ENCODE data around the gene ZBED4. TPM values are rescaled to one million over a fixed set of nuclear protein-coding genes. Genes with fewer than 3 reads are reported as not detected.

ZBED4 gene
- total and polyA plus RNA-seq, 2 of the 13 experiments (the other 11 are each of a cell fraction or from before 2014, with no cell fraction given), result 5.4 to 9.6 TPM

DNA sequence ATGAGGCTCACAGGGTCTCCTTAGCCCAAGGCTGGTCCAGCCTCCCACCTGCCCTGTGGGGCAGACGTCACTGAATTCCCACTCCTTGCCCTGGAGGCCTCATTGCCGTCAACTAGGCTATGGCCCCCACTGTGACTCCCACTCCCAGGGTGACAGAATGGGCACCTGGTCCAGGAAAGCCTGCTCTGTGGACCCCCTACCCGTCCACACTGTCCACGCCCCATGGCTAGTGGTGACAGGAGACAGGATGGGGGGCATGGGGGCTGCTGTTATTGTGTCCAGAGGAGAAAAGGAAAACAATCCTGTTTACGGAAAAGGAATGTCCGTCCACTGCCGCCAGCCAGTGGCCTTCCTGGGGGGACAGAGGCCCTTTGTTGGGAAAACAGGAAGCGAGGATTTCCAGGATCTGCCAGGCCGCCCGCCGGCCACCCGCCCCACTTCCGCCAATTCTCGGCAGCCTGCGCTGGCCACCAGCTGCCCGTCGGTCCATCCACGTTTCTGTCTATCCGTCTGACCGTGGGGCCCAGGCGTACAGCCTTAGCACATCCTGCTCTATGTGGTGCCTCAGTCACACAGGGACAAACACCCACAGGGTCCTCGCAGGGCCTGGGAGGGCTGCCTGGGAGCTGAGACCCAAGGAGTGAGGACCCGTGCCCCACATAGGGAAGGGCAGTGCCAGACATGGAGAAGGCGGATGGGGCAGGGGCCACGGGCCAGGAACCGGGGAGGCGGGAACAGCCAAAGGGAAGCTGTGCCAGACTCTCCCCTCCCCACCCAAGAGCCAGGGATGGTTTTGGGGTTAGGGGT lies 84.3 kb downstream of the ZBED4 start (continued):
- no peak for TF ChIP-seq ZFP1 (CRISPR knock-in tag; IDR thresholded peaks at IDR 0.05)
- TF ChIP-seq, protein P1, sequence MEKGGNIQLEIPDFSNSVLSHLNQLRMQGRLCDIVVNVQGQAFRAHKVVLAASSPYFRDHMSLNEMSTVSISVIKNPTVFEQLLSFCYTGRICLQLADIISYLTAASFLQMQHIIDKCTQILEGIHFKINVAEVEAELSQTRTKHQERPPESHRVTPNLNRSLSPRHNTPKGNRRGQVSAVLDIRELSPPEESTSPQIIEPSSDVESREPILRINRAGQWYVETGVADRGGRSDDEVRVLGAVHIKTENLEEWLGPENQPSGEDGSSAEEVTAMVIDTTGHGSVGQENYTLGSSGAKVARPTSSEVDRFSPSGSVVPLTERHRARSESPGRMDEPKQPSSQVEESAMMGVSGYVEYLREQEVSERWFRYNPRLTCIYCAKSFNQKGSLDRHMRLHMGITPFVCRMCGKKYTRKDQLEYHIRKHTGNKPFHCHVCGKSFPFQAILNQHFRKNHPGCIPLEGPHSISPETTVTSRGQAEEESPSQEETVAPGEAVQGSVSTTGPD (CRISPR knock-in tag; IDR thresholded peaks at IDR 0.05), result peak; percentile 68; the same call in 1 of the 2 replicates
- no peak for TF ChIP-seq NFRKB (IDR thresholded peaks at IDR 0.05)
- no peak for TF ChIP-seq ZNF253 (CRISPR knock-in tag; IDR thresholded peaks at IDR 0.05; ENCODE audit: borderline replicate concordance)
- no peak for TF ChIP-seq CAMTA2 (CRISPR knock-in tag; IDR thresholded peaks at IDR 0.05; ENCODE audit: borderline replicate concordance)
- TF ChIP-seq ZNF724P (CRISPR knock-in tag; IDR thresholded peaks at IDR 0.05; ENCODE audit: borderline replicate concordance), result 0 out of 2 replicates have a peak, but pooled peaks have one; percentile 21
- TF ChIP-seq, protein P2, sequence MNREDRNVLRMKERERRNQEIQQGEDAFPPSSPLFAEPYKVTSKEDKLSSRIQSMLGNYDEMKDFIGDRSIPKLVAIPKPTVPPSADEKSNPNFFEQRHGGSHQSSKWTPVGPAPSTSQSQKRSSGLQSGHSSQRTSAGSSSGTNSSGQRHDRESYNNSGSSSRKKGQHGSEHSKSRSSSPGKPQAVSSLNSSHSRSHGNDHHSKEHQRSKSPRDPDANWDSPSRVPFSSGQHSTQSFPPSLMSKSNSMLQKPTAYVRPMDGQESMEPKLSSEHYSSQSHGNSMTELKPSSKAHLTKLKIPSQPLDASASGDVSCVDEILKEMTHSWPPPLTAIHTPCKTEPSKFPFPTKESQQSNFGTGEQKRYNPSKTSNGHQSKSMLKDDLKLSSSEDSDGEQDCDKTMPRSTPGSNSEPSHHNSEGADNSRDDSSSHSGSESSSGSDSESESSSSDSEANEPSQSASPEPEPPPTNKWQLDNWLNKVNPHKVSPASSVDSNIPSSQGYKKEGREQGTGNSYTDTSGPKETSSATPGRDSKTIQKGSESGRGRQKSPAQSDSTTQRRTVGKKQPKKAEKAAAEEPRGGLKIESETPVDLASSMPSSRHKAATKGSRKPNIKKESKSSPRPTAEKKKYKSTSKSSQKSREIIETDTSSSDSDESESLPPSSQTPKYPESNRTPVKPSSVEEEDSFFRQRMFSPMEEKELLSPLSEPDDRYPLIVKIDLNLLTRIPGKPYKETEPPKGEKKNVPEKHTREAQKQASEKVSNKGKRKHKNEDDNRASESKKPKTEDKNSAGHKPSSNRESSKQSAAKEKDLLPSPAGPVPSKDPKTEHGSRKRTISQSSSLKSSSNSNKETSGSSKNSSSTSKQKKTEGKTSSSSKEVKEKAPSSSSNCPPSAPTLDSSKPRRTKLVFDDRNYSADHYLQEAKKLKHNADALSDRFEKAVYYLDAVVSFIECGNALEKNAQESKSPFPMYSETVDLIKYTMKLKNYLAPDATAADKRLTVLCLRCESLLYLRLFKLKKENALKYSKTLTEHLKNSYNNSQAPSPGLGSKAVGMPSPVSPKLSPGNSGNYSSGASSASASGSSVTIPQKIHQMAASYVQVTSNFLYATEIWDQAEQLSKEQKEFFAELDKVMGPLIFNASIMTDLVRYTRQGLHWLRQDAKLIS (CRISPR knock-in tag; IDR thresholded peaks at IDR 0.05), result no peak
- no peak; the same call in 1 of the 2 replicates for TF ChIP-seq ARNTL (CRISPR knock-in tag; IDR thresholded peaks at IDR 0.05)
- TF ChIP-seq ZNF557 (CRISPR knock-in tag; IDR thresholded peaks at IDR 0.05), result 0 out of 2 replicates have a peak, but pooled peaks have one; percentile 67
- peak; percentile 86 for TF ChIP-seq HDAC2 (CRISPR knock-in tag; IDR thresholded peaks at IDR 0.05)
- TF ChIP-seq JDP2 (CRISPR knock-in tag; IDR thresholded peaks at IDR 0.05; ENCODE audit: borderline replicate concordance), result no peak
- TF ChIP-seq, protein P3, sequence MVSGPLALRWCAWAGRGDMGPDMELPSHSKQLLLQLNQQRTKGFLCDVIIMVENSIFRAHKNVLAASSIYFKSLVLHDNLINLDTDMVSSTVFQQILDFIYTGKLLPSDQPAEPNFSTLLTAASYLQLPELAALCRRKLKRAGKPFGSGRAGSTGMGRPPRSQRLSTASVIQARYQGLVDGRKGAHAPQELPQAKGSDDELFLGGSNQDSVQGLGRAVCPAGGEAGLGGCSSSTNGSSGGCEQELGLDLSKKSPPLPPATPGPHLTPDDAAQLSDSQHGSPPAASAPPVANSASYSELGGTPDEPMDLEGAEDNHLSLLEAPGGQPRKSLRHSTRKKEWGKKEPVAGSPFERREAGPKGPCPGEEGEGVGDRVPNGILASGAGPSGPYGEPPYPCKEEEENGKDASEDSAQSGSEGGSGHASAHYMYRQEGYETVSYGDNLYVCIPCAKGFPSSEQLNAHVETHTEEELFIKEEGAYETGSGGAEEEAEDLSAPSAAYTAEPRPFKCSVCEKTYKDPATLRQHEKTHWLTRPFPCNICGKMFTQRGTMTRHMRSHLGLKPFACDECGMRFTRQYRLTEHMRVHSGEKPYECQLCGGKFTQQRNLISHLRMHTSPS (CRISPR knock-in tag; IDR thresholded peaks at IDR 0.05; ENCODE audit: low read depth), result peak; percentile 82
- TF ChIP-seq, protein P4, sequence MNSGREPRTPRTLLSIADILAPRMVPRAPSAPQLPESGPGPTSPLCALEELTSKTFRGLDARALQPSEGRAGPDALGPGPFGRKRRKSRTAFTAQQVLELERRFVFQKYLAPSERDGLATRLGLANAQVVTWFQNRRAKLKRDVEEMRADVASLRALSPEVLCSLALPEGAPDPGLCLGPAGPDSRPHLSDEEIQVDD (CRISPR knock-in tag; IDR thresholded peaks at IDR 0.05; ENCODE audit: borderline replicate concordance), result no peak
- TF ChIP-seq ZFP37 (CRISPR knock-in tag; IDR thresholded peaks at IDR 0.05; ENCODE audit: borderline replicate concordance), result no peak; the same call in 1 of the 2 replicates
- TF ChIP-seq, protein P5, sequence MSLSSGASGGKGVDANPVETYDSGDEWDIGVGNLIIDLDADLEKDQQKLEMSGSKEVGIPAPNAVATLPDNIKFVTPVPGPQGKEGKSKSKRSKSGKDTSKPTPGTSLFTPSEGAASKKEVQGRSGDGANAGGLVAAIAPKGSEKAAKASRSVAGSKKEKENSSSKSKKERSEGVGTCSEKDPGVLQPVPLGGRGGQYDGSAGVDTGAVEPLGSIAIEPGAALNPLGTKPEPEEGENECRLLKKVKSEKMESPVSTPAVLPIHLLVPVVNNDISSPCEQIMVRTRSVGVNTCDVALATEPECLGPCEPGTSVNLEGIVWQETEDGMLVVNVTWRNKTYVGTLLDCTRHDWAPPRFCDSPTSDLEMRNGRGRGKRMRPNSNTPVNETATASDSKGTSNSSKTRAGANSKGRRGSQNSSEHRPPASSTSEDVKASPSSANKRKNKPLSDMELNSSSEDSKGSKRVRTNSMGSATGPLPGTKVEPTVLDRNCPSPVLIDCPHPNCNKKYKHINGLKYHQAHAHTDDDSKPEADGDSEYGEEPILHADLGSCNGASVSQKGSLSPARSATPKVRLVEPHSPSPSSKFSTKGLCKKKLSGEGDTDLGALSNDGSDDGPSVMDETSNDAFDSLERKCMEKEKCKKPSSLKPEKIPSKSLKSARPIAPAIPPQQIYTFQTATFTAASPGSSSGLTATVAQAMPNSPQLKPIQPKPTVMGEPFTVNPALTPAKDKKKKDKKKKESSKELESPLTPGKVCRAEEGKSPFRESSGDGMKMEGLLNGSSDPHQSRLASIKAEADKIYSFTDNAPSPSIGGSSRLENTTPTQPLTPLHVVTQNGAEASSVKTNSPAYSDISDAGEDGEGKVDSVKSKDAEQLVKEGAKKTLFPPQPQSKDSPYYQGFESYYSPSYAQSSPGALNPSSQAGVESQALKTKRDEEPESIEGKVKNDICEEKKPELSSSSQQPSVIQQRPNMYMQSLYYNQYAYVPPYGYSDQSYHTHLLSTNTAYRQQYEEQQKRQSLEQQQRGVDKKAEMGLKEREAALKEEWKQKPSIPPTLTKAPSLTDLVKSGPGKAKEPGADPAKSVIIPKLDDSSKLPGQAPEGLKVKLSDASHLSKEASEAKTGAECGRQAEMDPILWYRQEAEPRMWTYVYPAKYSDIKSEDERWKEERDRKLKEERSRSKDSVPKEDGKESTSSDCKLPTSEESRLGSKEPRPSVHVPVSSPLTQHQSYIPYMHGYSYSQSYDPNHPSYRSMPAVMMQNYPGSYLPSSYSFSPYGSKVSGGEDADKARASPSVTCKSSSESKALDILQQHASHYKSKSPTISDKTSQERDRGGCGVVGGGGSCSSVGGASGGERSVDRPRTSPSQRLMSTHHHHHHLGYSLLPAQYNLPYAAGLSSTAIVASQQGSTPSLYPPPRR (CRISPR knock-in tag; IDR thresholded peaks at IDR 0.05; ENCODE audit: borderline replicate concordance), result peak; percentile 87

Measured in HepG2 (cell line).